ENCODE data around the gene MEF2C.

DNA sequence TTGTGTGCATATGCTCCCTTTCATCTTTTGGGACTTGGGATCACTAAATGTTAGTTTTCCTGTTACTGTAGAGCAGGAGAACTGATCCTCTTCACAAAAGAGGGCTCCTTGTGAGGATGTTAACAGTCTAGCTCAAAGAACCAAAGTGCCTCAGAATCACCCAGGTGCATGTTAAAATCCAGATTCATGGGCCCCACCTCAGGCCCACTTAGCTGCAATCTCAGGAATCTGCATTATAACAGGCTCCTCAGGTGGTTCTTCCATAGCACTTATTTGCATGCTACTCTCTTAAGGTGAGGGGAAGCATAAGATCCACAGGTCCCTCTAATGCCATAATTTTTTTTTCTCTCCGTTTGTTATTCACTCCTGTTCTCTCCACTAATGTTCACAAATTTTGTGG is 14.8 kb upstream of the MEF2C start:
- TF ChIP-seq, protein P1, sequence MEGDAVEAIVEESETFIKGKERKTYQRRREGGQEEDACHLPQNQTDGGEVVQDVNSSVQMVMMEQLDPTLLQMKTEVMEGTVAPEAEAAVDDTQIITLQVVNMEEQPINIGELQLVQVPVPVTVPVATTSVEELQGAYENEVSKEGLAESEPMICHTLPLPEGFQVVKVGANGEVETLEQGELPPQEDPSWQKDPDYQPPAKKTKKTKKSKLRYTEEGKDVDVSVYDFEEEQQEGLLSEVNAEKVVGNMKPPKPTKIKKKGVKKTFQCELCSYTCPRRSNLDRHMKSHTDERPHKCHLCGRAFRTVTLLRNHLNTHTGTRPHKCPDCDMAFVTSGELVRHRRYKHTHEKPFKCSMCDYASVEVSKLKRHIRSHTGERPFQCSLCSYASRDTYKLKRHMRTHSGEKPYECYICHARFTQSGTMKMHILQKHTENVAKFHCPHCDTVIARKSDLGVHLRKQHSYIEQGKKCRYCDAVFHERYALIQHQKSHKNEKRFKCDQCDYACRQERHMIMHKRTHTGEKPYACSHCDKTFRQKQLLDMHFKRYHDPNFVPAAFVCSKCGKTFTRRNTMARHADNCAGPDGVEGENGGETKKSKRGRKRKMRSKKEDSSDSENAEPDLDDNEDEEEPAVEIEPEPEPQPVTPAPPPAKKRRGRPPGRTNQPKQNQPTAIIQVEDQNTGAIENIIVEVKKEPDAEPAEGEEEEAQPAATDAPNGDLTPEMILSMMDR (IDR thresholded peaks at IDR 0.05; ENCODE audit: low read length): no peak
- no peak for TF ChIP-seq EZH2 (IDR thresholded peaks at IDR 0.05; ENCODE audit: borderline replicate concordance, low read length)
